K562 (cell line): ENCODE measurements around the gene GABRD. TPM values are rescaled to one million over a fixed set of nuclear protein-coding genes. Genes with fewer than 3 reads are reported as not detected.
A peak's percentile ranks its signal among the peaks of the same experiment; 100 is the strongest.

Experiments used
- ATAC-seq: fragments of 200-7000 bp; cut with Tn5 transposase; 3 replicates; pipeline ENCODE4 v1.9.1; 2020; ENCODE audit warnings: moderate library complexity
- BruUV-seq: library from RNA; stranded (reverse); fragments of 400-500 nt; replicated peaks from 2 replicates; lab custom pipeline; 2021; lab: Mats Ljungman, UMichigan
- CTCF ChIA-PET: fragments of 300-600 bp; formaldehyde crosslinking; extraction: SDS; loops from one replicate; lab custom pipeline; 2021; ENCODE audit warnings: low intra/inter-chr PET ratio; lab: Yijun Ruan, JAX
- POLR2A ChIA-PET: fragments of 300-600, 350-650 bp; sonication (Branson Sonifier 250); formaldehyde crosslinking; extraction: SDS; loops from one replicate; lab custom pipeline; 2021; ENCODE audit warnings: antibody characterized with exemption, inconsistent platforms; lab: Yijun Ruan, JAX
- DNase-seq, 4 experiments: peaks; one replicate each; pipeline versions ENCODE4 v3.0.0 to v3.0.0-alpha.2; 2011 to 2018; ENCODE audit warnings: low spot score in 3 of 4, mixed read lengths in 3 of 4; ENCODE audit errors: extremely low read depth in 1 of 4
- FAIRE-seq: peaks from 2 replicates; lab custom pipeline; 2011; peaks lifted over from hg19 to GRCh38; lab: Jason Lieb, UNC
- H2AFZ ChIP-seq: 2 replicates; pipeline ENCODE4 v1.6.0; 2011; ENCODE audit warnings: low read depth, low read length, control low read depth, inconsistent platforms
- H3K27ac ChIP-seq: fragments of 200-600 bp; 3 replicates; pipeline ENCODE4 v1.8.0; 2011; ENCODE audit warnings: low read depth, mild to moderate bottlenecking, control low read depth, inconsistent platforms, low read length, moderate library complexity, mixed read lengths; ENCODE audit errors: extremely low read depth
- H3K27me3 ChIP-seq, 2 experiments: fragments of 300-600 bp in 1 of 2; 2 replicates in 1 of 2; 3 replicates in 1 of 2; pipeline versions ENCODE4 v1.6.0 to v1.8.0; 2011; ENCODE audit warnings: inconsistent platforms in 2 of 2, low read length in 2 of 2, mild to moderate bottlenecking in 1 of 2, mixed read lengths in 1 of 2, moderate library complexity in 1 of 2; ENCODE audit not compliant: control insufficient read depth in 2 of 2, insufficient read depth in 2 of 2
- H3K36me3 ChIP-seq: fragments of 300-600 bp; 3 replicates; pipeline ENCODE4 v1.8.0; 2011; ENCODE audit warnings: mild to moderate bottlenecking, low read length, inconsistent platforms; ENCODE audit not compliant: control insufficient read depth, insufficient read depth
- H3K4me1 ChIP-seq, 2 experiments: fragments of 200-600 bp in 1 of 2; replicated peaks in 1 of 2; 2 replicates in 1 of 2; 3 replicates in 1 of 2; pipeline versions ENCODE4 v1.5.1 to v1.8.0; 2011; ENCODE audit warnings: inconsistent platforms in 2 of 2, low read length in 2 of 2, mild to moderate bottlenecking in 1 of 2, mixed read lengths in 1 of 2, moderate library complexity in 1 of 2; ENCODE audit not compliant: control insufficient read depth in 2 of 2, insufficient read depth in 2 of 2
- H3K4me2 ChIP-seq: 2 replicates; pipeline ENCODE4 v1.6.1; 2011; ENCODE audit warnings: low read length, control low read depth, inconsistent platforms, mixed read lengths; ENCODE audit not compliant: insufficient read depth
- H3K4me3 ChIP-seq: fragments of 200-600 bp; sonication (generic), shearing (Covaris generic); 2 replicates; pipeline ENCODE4 v1.5.1; 2016; ENCODE audit warnings: control low read depth, inconsistent platforms
- H3K79me2 ChIP-seq: fragments of 200-600 bp; 3 replicates; pipeline ENCODE4 v1.8.0; 2011; ENCODE audit warnings: low read length, inconsistent platforms; ENCODE audit not compliant: control insufficient read depth, insufficient read depth
- H3K9ac ChIP-seq, 2 experiments: 2 replicates each; pipeline versions ENCODE4 v1.6.0 to v1.6.1; 2011; ENCODE audit warnings: low read depth in 2 of 2, low read length in 2 of 2, control low read depth in 1 of 2, inconsistent platforms in 1 of 2, mild to moderate bottlenecking in 1 of 2, mixed read lengths in 1 of 2; ENCODE audit not compliant: insufficient read depth in 1 of 2
- H3K9me1 ChIP-seq: one replicate; pipeline ENCODE4 v1.6.0; 2011; ENCODE audit warnings: inconsistent platforms, mild to moderate bottlenecking, low read length, moderate library complexity; ENCODE audit not compliant: control insufficient read depth, insufficient read depth
- H3K9me3 ChIP-seq: replicated peaks from 2 replicates; pipeline ENCODE4 v1.5.1; 2011; ENCODE audit warnings: low read depth, low read length, inconsistent platforms; ENCODE audit not compliant: control insufficient read depth, insufficient read depth
- H4K20me1 ChIP-seq: replicated peaks from 2 replicates; pipeline ENCODE4 v1.6.1; 2011; ENCODE audit warnings: low read length, inconsistent platforms, mixed read lengths; ENCODE audit not compliant: control insufficient read depth, insufficient read depth
- HMGN3 ChIP-seq: IDR thresholded peaks from 2 replicates; pipeline ENCODE4 v1.6.1; 2011; ENCODE audit warnings: borderline replicate concordance, low read depth, mild to moderate bottlenecking, mixed read lengths, low read length; ENCODE audit not compliant: insufficient read length; ENCODE audit errors: extremely low read depth
- ZNF699 ChIP-seq: fragments of 250-450 bp; sonication (Bioruptor Pico); IDR thresholded peaks from 2 replicates; pipeline ENCODE4 v1.8.0; 2021; ENCODE audit warnings: mild to moderate bottlenecking, moderate library complexity; ENCODE audit not compliant: insufficient replicate concordance
- ZNF766 ChIP-seq: fragments of 200-800 bp; sonication (Bioruptor generic); conservative IDR thresholded peaks from 2 replicates; pipeline ENCODE4 v1.6.1; 2016; ENCODE audit warnings: missing genetic modification characterization, missing compliant biosample characterization
- WGBS: fragments of 100-300 bp; shearing (Covaris generic); methylation state at CpG from one replicate; pipeline ENCODE4 v1.1.6; 2016; ENCODE audit warnings: low coverage, mixed read lengths; ENCODE audit not compliant: insufficient coverage; ENCODE audit errors: missing lambda C conversion rate; 5-methylcytosine and 5-hydroxymethylcytosine counted together
- in situ Hi-C: fragments of 300-500 bp; cut with MboI; formaldehyde crosslinking; loops from 4 replicates; pipeline ENCODE4 v1.15.0; 2018; ENCODE audit warnings: inconsistent platforms, mixed read lengths
- intact Hi-C: fragments of 100-400 bp; cut with micrococcal nuclease; formaldehyde crosslinking; loops from 2 replicates; pipeline ENCODE4 v1.14.2; 2022
- polyA plus RNA-seq, 8 experiments: library from polyadenylated mRNA; depleted of rRNA in 4 of 8; stranded (reverse) in 5 of 8; unstranded in 3 of 8; fragments of >200 nt; fragmentation: Nextera tagmentation in 2 of 8; fragmentation: Illumina TruSeq in 1 of 8; extraction: Ambion mirVana in 2 of 8; extraction: Trizol in 1 of 8; gene quantifications; 2 replicates each; pipeline versions ENCODE4 v1.2.1 to v1.2.3, GENCODE V29; 2011 to 2014; ENCODE audit warnings: inconsistent platforms in 1 of 8, missing spikeins in 1 of 8
- total RNA-seq, 7 experiments: library from RNA; depleted of rRNA in 6 of 7; stranded (reverse); fragments of >200 nt in 6 of 7; fragmentation: Illumina TruSeq in 2 of 7; extraction: Trizol in 2 of 7; gene quantifications; 2 replicates each; pipeline versions ENCODE4 v1.2.1 to v1.2.3, GENCODE V29; 2011 to 2021; ENCODE audit warnings: low replicate concordance in 1 of 7
- TF ChIP-seq, protein P1 (sequence below): fragments of 200-800 bp; sonication (Bioruptor generic); IDR thresholded peaks from 2 replicates; pipeline ENCODE4 v1.6.1; 2017; ENCODE audit warnings: missing genetic modification characterization, missing compliant biosample characterization

The GABRD gene
- total and polyA plus RNA-seq, 9 of the 15 experiments (the other 6 are each of a cell fraction or from before 2014, with no cell fraction given): 0.07 TPM; not detected in 8

DNA sequence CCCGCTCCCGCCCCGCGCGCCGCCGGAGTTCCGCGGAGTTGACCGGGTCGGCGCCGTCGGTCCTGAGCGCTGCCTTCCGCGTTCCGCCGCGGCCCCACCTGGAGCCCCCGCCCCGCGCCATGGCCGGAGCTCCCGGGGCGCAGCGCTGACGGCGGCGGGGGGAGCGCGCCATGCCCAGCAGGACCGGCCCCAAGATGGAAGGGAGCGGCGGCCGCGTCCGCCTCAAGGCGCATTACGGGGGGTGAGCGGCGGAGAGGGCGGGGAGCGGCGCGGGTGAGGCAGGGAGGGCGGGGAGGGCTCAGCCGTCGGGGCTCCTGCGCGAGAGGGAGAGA, 31.3 kb downstream of the GABRD start:
- WGBS: 71% methylated on average over 20 of the region's 51 CpGs
- H3K36me3 ChIP-seq: no peaks in the 10 kb centered on the region
- intact Hi-C loops (no loop called here), in situ Hi-C loops (no loop called here)
- no peak overlapping the region for H3K9ac ChIP-seq
- H3K79me2 ChIP-seq: no peaks in the 10 kb centered on the region
- peaks cover 3% of the 10 kb centered on the region for H3K9me1 ChIP-seq
- ATAC-seq: no peak
- no TSS peak for BruUV-seq
- TF ChIP-seq ZNF766 (CRISPR knock-in tag) (no peak), HMGN3 (no peak), ZNF699 (no peak)
- TF ChIP-seq, protein P1, sequence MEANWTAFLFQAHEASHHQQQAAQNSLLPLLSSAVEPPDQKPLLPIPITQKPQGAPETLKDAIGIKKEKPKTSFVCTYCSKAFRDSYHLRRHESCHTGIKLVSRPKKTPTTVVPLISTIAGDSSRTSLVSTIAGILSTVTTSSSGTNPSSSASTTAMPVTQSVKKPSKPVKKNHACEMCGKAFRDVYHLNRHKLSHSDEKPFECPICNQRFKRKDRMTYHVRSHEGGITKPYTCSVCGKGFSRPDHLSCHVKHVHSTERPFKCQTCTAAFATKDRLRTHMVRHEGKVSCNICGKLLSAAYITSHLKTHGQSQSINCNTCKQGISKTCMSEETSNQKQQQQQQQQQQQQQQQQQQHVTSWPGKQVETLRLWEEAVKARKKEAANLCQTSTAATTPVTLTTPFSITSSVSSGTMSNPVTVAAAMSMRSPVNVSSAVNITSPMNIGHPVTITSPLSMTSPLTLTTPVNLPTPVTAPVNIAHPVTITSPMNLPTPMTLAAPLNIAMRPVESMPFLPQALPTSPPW (CRISPR knock-in tag): peak; percentile 23; the same call in 1 of the 2 replicates
- peaks cover 0 to 62% of the 10 kb centered on the region in 2 experiments; a peak in 2 of 5 replicates for H3K4me1 ChIP-seq
- H4K20me1 ChIP-seq: peaks cover 15% of the 10 kb centered on the region
- peak overlapping the region; percentile 19; the same call in 1 of the 2 replicates for H3K4me3 ChIP-seq
- ChIA-PET POLR2A (no interaction called here), CTCF (no interaction called here)
- no peak for FAIRE-seq
- no peaks in the 10 kb centered on the region for H3K9me3 ChIP-seq
- no peak overlapping the region for H3K27ac ChIP-seq
- peaks cover 4 to 55% of the 10 kb centered on the region in 2 experiments; a peak in 3 of 5 replicates for H3K27me3 ChIP-seq
- H2AFZ ChIP-seq: no peak overlapping the region
- no peak overlapping the region for H3K4me2 ChIP-seq
- DNase-seq: no peak
